ENCODE results near the gene RCVRN.

The RCVRN gene

DNA sequence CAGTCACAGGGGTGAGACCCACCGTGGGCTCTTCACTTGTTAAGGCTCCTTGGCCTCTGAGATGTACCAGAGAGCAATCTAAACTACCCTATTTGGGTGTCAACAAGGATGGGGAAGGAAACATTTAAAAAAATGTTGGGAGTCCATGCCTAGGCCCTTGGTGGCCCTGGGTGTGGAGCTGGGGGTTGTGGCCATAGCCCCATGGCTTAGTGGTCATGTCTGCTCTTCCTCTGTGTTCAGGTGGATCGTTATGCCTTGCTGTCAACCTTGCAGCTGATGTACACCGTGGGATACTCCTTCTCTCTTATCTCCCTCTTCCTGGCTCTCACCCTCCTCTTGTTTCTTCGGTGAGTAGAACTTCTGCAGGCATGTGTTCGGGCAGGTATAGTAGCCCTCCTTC, 50.8 kb downstream of the RCVRN start:
- no peak for DNase-seq (ENCODE audit: low read depth in 2 of 2)

GRCh38 chr17:9850151-9850550, 54.9 kb downstream of the RCVRN start:
- no peak for DNase-seq (ENCODE audit: low read depth in 2 of 2)
